C4-2B (cell line): ENCODE results near the gene MORN5.

Experiments
- ZFX ChIP-seq: fragments of 450-650 bp; IDR thresholded peaks from 2 replicates; pipeline ENCODE4 v1.6.1; 2017
- TF ChIP-seq, protein P1 (sequence below): fragments of 450-650 bp; conservative IDR thresholded peaks from 2 replicates; pipeline ENCODE4 v1.5.1; 2017; ENCODE audit warnings: mild to moderate bottlenecking

- no peak for TF ChIP-seq ZFX
- TF ChIP-seq, protein P1, sequence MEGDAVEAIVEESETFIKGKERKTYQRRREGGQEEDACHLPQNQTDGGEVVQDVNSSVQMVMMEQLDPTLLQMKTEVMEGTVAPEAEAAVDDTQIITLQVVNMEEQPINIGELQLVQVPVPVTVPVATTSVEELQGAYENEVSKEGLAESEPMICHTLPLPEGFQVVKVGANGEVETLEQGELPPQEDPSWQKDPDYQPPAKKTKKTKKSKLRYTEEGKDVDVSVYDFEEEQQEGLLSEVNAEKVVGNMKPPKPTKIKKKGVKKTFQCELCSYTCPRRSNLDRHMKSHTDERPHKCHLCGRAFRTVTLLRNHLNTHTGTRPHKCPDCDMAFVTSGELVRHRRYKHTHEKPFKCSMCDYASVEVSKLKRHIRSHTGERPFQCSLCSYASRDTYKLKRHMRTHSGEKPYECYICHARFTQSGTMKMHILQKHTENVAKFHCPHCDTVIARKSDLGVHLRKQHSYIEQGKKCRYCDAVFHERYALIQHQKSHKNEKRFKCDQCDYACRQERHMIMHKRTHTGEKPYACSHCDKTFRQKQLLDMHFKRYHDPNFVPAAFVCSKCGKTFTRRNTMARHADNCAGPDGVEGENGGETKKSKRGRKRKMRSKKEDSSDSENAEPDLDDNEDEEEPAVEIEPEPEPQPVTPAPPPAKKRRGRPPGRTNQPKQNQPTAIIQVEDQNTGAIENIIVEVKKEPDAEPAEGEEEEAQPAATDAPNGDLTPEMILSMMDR: peak; percentile 67
These were observed 1.5 kb upstream of the MORN5 start for GRCh38 chr9:122158202-122158601.
